Measurements from ENCODE around the gene ST8SIA2.
"Not testable (repeated sequence)": the region's sequence is repeated elsewhere in the genome, so short reads cannot be mapped to it uniquely, and the experiment has no call there.

Gene ST8SIA2

GRCh38 chr15:92455271-92455670 lies 61.6 kb downstream of the ST8SIA2 start:
- in situ Hi-C loops (cut with HindIII; ENCODE audit: low pct_unique_long_range_greater_than_20kb, low sequenced_read_pairs), result no loop called here
- no peak for TF ChIP-seq JUND (IDR thresholded peaks at IDR 0.05; ENCODE audit: low read depth)
- no peak for DNase-seq (ENCODE audit: low read depth in 1 of 2, low spot score in 1 of 2)

GRCh38 chr15:92457471-92458041 lies 63.9 kb downstream of the ST8SIA2 start:
- in situ Hi-C loops (cut with HindIII; ENCODE audit: low pct_unique_long_range_greater_than_20kb, low sequenced_read_pairs), result no loop called here
- no peak for DNase-seq (ENCODE audit: low read depth in 1 of 2, low spot score in 1 of 2)
- no peak for TF ChIP-seq JUND (IDR thresholded peaks at IDR 0.05; ENCODE audit: low read depth)

- no peak for DNase-seq (ENCODE audit: low read depth in 1 of 2, low spot score in 1 of 2)
- in situ Hi-C loops (cut with HindIII; ENCODE audit: low pct_unique_long_range_greater_than_20kb, low sequenced_read_pairs), result no loop called here
- no peak for TF ChIP-seq JUND (IDR thresholded peaks at IDR 0.05; ENCODE audit: low read depth)
Measured at GRCh38 chr15:92460023-92460422, 66.3 kb downstream of the ST8SIA2 start.

GRCh38 chr15:92462424-92463125 lies 68.9 kb downstream of the ST8SIA2 start:
- DNase-seq (ENCODE audit: low read depth in 1 of 2, low spot score in 1 of 2), result no peak
- TF ChIP-seq JUND (IDR thresholded peaks at IDR 0.05; ENCODE audit: low read depth), result no peak
- in situ Hi-C loops (cut with HindIII; ENCODE audit: low pct_unique_long_range_greater_than_20kb, low sequenced_read_pairs), result no loop called here

- in situ Hi-C loops (cut with HindIII; ENCODE audit: low pct_unique_long_range_greater_than_20kb, low sequenced_read_pairs), result no loop called here
- no peak for DNase-seq (ENCODE audit: low read depth in 1 of 2, low spot score in 1 of 2)
- no peak for TF ChIP-seq JUND (IDR thresholded peaks at IDR 0.05; ENCODE audit: low read depth)
Measured at GRCh38 chr15:92463352-92463751, 69.7 kb downstream of the ST8SIA2 start.

- no peak for TF ChIP-seq JUND (IDR thresholded peaks at IDR 0.05; ENCODE audit: low read depth)
- no peak for DNase-seq (ENCODE audit: low read depth in 1 of 2, low spot score in 1 of 2)
- in situ Hi-C loops (cut with HindIII; ENCODE audit: low pct_unique_long_range_greater_than_20kb, low sequenced_read_pairs), result no loop called here
Measured at GRCh38 chr15:92463826-92464225, 70.1 kb downstream of the ST8SIA2 start.

GRCh38 chr15:92466834-92467233 lies 73.2 kb downstream of the ST8SIA2 start:
- TF ChIP-seq JUND (IDR thresholded peaks at IDR 0.05; ENCODE audit: low read depth), result no peak
- no peak for DNase-seq (ENCODE audit: low read depth in 1 of 2, low spot score in 1 of 2)
- in situ Hi-C loops (cut with HindIII; ENCODE audit: low pct_unique_long_range_greater_than_20kb, low sequenced_read_pairs), result no loop called here

- DNase-seq (ENCODE audit: low read depth in 1 of 2, low spot score in 1 of 2), result no peak
- TF ChIP-seq JUND (IDR thresholded peaks at IDR 0.05; ENCODE audit: low read depth), result no peak
- in situ Hi-C loops (cut with HindIII; ENCODE audit: low pct_unique_long_range_greater_than_20kb, low sequenced_read_pairs), result no loop called here
Measured at GRCh38 chr15:92467245-92467644, 73.6 kb downstream of the ST8SIA2 start.

- DNase-seq (ENCODE audit: low read depth in 1 of 2, low spot score in 1 of 2), result no peak
- TF ChIP-seq JUND (IDR thresholded peaks at IDR 0.05; ENCODE audit: low read depth), result no peak
- in situ Hi-C loops (cut with HindIII; ENCODE audit: low pct_unique_long_range_greater_than_20kb, low sequenced_read_pairs), result no loop called here
Measured at GRCh38 chr15:92468991-92469390, 75.3 kb downstream of the ST8SIA2 start.

GRCh38 chr15:92471288-92471687 lies 77.6 kb downstream of the ST8SIA2 start:
- TF ChIP-seq JUND (IDR thresholded peaks at IDR 0.05; ENCODE audit: low read depth), result no peak
- in situ Hi-C loops (cut with HindIII; ENCODE audit: low pct_unique_long_range_greater_than_20kb, low sequenced_read_pairs), result no loop called here
- DNase-seq (ENCODE audit: low read depth in 1 of 2, low spot score in 1 of 2), result no peak

- in situ Hi-C loops (cut with HindIII; ENCODE audit: low pct_unique_long_range_greater_than_20kb, low sequenced_read_pairs), result no loop called here
- no peak for TF ChIP-seq JUND (IDR thresholded peaks at IDR 0.05; ENCODE audit: low read depth)
- DNase-seq (ENCODE audit: low read depth in 1 of 2, low spot score in 1 of 2), result no peak
Measured at GRCh38 chr15:92473756-92474155, 80.1 kb downstream of the ST8SIA2 start.

- in situ Hi-C loops (cut with HindIII; ENCODE audit: low pct_unique_long_range_greater_than_20kb, low sequenced_read_pairs); DNase-seq (ENCODE audit: low read depth in 1 of 2, low spot score in 1 of 2): not testable (repeated sequence)
Measured at GRCh38 chr15:92479730-92480129, 86.0 kb downstream of the ST8SIA2 start.

- TF ChIP-seq JUND (IDR thresholded peaks at IDR 0.05; ENCODE audit: low read depth), result no peak
- peak in 1 of 2 experiments; percentile 17 for DNase-seq (ENCODE audit: low read depth in 1 of 2, low spot score in 1 of 2)
- in situ Hi-C loops (cut with HindIII; ENCODE audit: low pct_unique_long_range_greater_than_20kb, low sequenced_read_pairs), result no loop called here
Measured at GRCh38 chr15:92480361-92480760, 86.7 kb downstream of the ST8SIA2 start.

GRCh38 chr15:92485441-92485840 lies 91.8 kb downstream of the ST8SIA2 start:
- no peak for TF ChIP-seq JUND (IDR thresholded peaks at IDR 0.05; ENCODE audit: low read depth)
- in situ Hi-C loops (cut with HindIII; ENCODE audit: low pct_unique_long_range_greater_than_20kb, low sequenced_read_pairs), result no loop called here
- DNase-seq (ENCODE audit: low read depth in 1 of 2, low spot score in 1 of 2), result no peak

Measured in T47D (cell line).